ENCODE results near the gene AAGAB.

The AAGAB gene

GRCh38 chr15:67165254-67166253 is 88.9 kb downstream of the AAGAB start:
- Histone ChIP-seq H3K36me3 (replicated peaks; ENCODE audit: insufficient read depth, low read length) (no peaks in the 10 kb centered on the region), H2AFZ (ENCODE audit: low read length) (no peak overlapping the region), H3K79me2 (ENCODE audit: low read length) (no peaks in the 10 kb centered on the region), H3K4me1 (ENCODE audit: low read length) (no peaks in the 10 kb centered on the region), H3K27ac (ENCODE audit: low read length) (no peak overlapping the region), H3K27me3 (replicated peaks; ENCODE audit: insufficient read depth, low read length) (no peaks in the 10 kb centered on the region), H3K4me3 (ENCODE audit: low read length) (no peak overlapping the region), H3K9ac (ENCODE audit: low read length) (no peak overlapping the region), H4K20me1 (ENCODE audit: insufficient read depth, low read length) (no peaks in the 10 kb centered on the region), H3F3A (ENCODE audit: insufficient read depth, low read length) (no peaks in the 10 kb centered on the region), H3K9me2 (replicated peaks; ENCODE audit: insufficient read depth, low read length) (no peaks in the 10 kb centered on the region), H3K9me3 (replicated peaks; ENCODE audit: insufficient read depth, low read length) (no peaks in the 10 kb centered on the region), H3K4me2 (ENCODE audit: low read depth, low read length) (no peak overlapping the region)
- DNase-seq = no peak
- TF ChIP-seq EZH2phosphoT487 (IDR thresholded peaks at IDR 0.05; ENCODE audit: low read length) = no peak
- TF ChIP-seq EZH2 (optimal IDR thresholded peaks at IDR 0.05; ENCODE audit: low read depth, low read length) = no peak
- TF ChIP-seq, protein P1, sequence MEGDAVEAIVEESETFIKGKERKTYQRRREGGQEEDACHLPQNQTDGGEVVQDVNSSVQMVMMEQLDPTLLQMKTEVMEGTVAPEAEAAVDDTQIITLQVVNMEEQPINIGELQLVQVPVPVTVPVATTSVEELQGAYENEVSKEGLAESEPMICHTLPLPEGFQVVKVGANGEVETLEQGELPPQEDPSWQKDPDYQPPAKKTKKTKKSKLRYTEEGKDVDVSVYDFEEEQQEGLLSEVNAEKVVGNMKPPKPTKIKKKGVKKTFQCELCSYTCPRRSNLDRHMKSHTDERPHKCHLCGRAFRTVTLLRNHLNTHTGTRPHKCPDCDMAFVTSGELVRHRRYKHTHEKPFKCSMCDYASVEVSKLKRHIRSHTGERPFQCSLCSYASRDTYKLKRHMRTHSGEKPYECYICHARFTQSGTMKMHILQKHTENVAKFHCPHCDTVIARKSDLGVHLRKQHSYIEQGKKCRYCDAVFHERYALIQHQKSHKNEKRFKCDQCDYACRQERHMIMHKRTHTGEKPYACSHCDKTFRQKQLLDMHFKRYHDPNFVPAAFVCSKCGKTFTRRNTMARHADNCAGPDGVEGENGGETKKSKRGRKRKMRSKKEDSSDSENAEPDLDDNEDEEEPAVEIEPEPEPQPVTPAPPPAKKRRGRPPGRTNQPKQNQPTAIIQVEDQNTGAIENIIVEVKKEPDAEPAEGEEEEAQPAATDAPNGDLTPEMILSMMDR (IDR thresholded peaks at IDR 0.05; ENCODE audit: low read length) = no peak

DNA sequence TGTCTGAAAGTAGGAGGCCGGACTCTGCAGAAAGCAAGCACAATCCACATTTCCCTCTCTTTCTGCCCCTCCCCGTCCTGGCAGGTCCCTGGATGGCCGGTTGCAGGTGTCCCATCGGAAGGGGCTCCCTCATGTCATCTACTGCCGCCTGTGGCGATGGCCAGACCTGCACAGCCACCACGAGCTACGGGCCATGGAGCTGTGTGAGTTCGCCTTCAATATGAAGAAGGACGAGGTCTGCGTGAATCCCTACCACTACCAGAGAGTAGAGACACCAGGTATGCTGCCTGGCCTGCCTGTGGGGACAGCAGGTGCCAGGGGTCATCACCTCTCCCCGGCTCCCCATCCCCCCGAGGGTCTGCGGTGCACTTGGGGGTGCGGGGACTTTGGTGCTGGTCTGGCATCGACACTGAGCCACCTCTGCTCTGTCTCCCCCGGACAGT is 89.6 kb downstream of the AAGAB start:
- Histone ChIP-seq H3K4me1 (ENCODE audit: low read length) (no peaks in the 10 kb centered on the region), H3K9me3 (replicated peaks; ENCODE audit: insufficient read depth, low read length) (no peaks in the 10 kb centered on the region), H2AFZ (ENCODE audit: low read length) (no peak overlapping the region), H3K4me3 (ENCODE audit: low read length) (no peak overlapping the region), H3K27me3 (replicated peaks; ENCODE audit: insufficient read depth, low read length) (no peaks in the 10 kb centered on the region), H3F3A (ENCODE audit: insufficient read depth, low read length) (no peaks in the 10 kb centered on the region), H3K9ac (ENCODE audit: low read length) (no peak overlapping the region), H3K4me2 (ENCODE audit: low read depth, low read length) (no peak overlapping the region), H3K36me3 (replicated peaks; ENCODE audit: insufficient read depth, low read length) (no peaks in the 10 kb centered on the region), H3K79me2 (ENCODE audit: low read length) (no peaks in the 10 kb centered on the region), H4K20me1 (ENCODE audit: insufficient read depth, low read length) (no peaks in the 10 kb centered on the region), H3K9me2 (replicated peaks; ENCODE audit: insufficient read depth, low read length) (no peaks in the 10 kb centered on the region), H3K27ac (ENCODE audit: low read length) (no peak overlapping the region)
- no peak for DNase-seq
- TF ChIP-seq EZH2phosphoT487 (IDR thresholded peaks at IDR 0.05; ENCODE audit: low read length) = no peak
- TF ChIP-seq, protein P1 (IDR thresholded peaks at IDR 0.05; ENCODE audit: low read length) = no peak
- no peak for TF ChIP-seq EZH2 (optimal IDR thresholded peaks at IDR 0.05; ENCODE audit: low read depth, low read length)

GRCh38 chr15:67164401-67164791 is 90.1 kb downstream of the AAGAB start:
- H3K9me2 ChIP-seq (replicated peaks; ENCODE audit: insufficient read depth, low read length) = no peaks in the 10 kb centered on the region
- H3K4me3 ChIP-seq (ENCODE audit: low read length) = no peak overlapping the region
- no peaks in the 10 kb centered on the region for H3K4me1 ChIP-seq (ENCODE audit: low read length)
- no peaks in the 10 kb centered on the region for H3F3A ChIP-seq (ENCODE audit: insufficient read depth, low read length)
- H2AFZ ChIP-seq (ENCODE audit: low read length) = no peak overlapping the region
- no peaks in the 10 kb centered on the region for H4K20me1 ChIP-seq (ENCODE audit: insufficient read depth, low read length)
- H3K79me2 ChIP-seq (ENCODE audit: low read length) = no peaks in the 10 kb centered on the region
- no peaks in the 10 kb centered on the region for H3K27me3 ChIP-seq (replicated peaks; ENCODE audit: insufficient read depth, low read length)
- TF ChIP-seq, protein P1 (IDR thresholded peaks at IDR 0.05; ENCODE audit: low read length) = no peak
- no peak for TF ChIP-seq EZH2phosphoT487 (IDR thresholded peaks at IDR 0.05; ENCODE audit: low read length)
- TF ChIP-seq EZH2 (optimal IDR thresholded peaks at IDR 0.05; ENCODE audit: low read depth, low read length) = no peak
- H3K36me3 ChIP-seq (replicated peaks; ENCODE audit: insufficient read depth, low read length) = no peaks in the 10 kb centered on the region
- no peaks in the 10 kb centered on the region for H3K9me3 ChIP-seq (replicated peaks; ENCODE audit: insufficient read depth, low read length)
- no peak overlapping the region for H3K4me2 ChIP-seq (ENCODE audit: low read depth, low read length)
- H3K27ac ChIP-seq (ENCODE audit: low read length) = no peak overlapping the region
- DNase-seq = no peak
- no peak overlapping the region for H3K9ac ChIP-seq (ENCODE audit: low read length)
